RWPE1 (cell line): Measurements from ENCODE around the gene OR4D11.
"Not testable (repeated sequence)": the region's sequence is repeated elsewhere in the genome, so short reads cannot be mapped to it uniquely, and the experiment has no call there.

Experiments used
- CTCF ChIA-PET: fragments of 350-600 bp; sonication (Branson Sonifier 250); formaldehyde crosslinking; extraction: SDS; loops from one replicate; lab custom pipeline; 2021; lab: Yijun Ruan, JAX
- POLR2A ChIA-PET: fragments of 400-600 bp; formaldehyde crosslinking; extraction: SDS; loops from one replicate; lab custom pipeline; 2020; ENCODE audit warnings: antibody characterized with exemption; ENCODE audit not compliant: low non-redundant PET; lab: Yijun Ruan, JAX
- DNase-seq: peaks from one replicate; pipeline ENCODE4 v3.0.0; 2012; ENCODE audit warnings: low spot score
- H3K27ac ChIP-seq: fragments of 450-650 bp; 2 replicates; pipeline ENCODE4 v1.5.1; 2017
- CTCF ChIP-seq: fragments of 450-650 bp; conservative IDR thresholded peaks from 2 replicates; pipeline ENCODE4 v1.5.1; 2017; ENCODE audit warnings: low read depth, mild to moderate bottlenecking

The OR4D11 gene

GRCh38 chr11:59479906-59480305 is 23.5 kb upstream of the OR4D11 start:
- no peak for DNase-seq
- CTCF ChIA-PET: no interaction called here
- POLR2A ChIA-PET: no interaction called here
- TF ChIP-seq CTCF: no peak
- no peak overlapping the region for H3K27ac ChIP-seq

- no peak for DNase-seq
- ChIA-PET POLR2A (no interaction called here), CTCF (no interaction called here)
- no peak overlapping the region for H3K27ac ChIP-seq
- no peak for TF ChIP-seq CTCF
Measured at GRCh38 chr11:59480359-59480758, 23.0 kb upstream of the OR4D11 start.

GRCh38 chr11:59501931-59502330 is 1.4 kb upstream of the OR4D11 start:
- no peak for TF ChIP-seq CTCF
- POLR2A ChIA-PET: no interaction called here
- no peak overlapping the region for H3K27ac ChIP-seq
- CTCF ChIA-PET: no interaction called here
- no peak for DNase-seq

GRCh38 chr11:59510941-59511589 is 7.7 kb downstream of the OR4D11 start, which contains the start of gene OR4D9:
Gene OR4D9 (plus strand): TSS chr11:59511539. CDS start chr11:59514913, 3,374 bp downstream.
- DNase-seq: no peak
- ChIA-PET POLR2A (no interaction called here), CTCF (no interaction called here)
- no peak for TF ChIP-seq CTCF
- no peak within 1 kb of the TSS for H3K27ac ChIP-seq

- CTCF ChIA-PET: no interaction called here
- H3K27ac ChIP-seq: no peak overlapping the region
- DNase-seq: no peak
- no peak for TF ChIP-seq CTCF
- POLR2A ChIA-PET: no interaction called here
Measured at GRCh38 chr11:59511675-59512074, 8.3 kb downstream of the OR4D11 start.

- H3K27ac ChIP-seq, POLR2A ChIA-PET, DNase-seq, CTCF ChIA-PET: not testable (repeated sequence)
Measured at GRCh38 chr11:59520139-59520538, 16.8 kb downstream of the OR4D11 start.

- CTCF ChIA-PET: interaction anchor here (0.6 kb wide), 1 partner anchor 201 kb away, joined by 3 read pairs; no protein-coding TSS in a partner anchor
- TF ChIP-seq CTCF: no peak
- POLR2A ChIA-PET: no interaction called here
- no peak overlapping the region for H3K27ac ChIP-seq
- no peak for DNase-seq
Measured at GRCh38 chr11:59520741-59521140, 17.4 kb downstream of the OR4D11 start.
